GM12872 (cell line): Measurements from ENCODE around the gene NFILZ.

Experiments used
- TF ChIP-seq, protein P1 (sequence below): IDR thresholded peaks from 3 replicates; pipeline ENCODE4 v1.5.1; 2011; ENCODE audit warnings: low read depth, mild to moderate bottlenecking, low read length, moderate library complexity; ENCODE audit not compliant: insufficient read depth

The NFILZ gene

DNA sequence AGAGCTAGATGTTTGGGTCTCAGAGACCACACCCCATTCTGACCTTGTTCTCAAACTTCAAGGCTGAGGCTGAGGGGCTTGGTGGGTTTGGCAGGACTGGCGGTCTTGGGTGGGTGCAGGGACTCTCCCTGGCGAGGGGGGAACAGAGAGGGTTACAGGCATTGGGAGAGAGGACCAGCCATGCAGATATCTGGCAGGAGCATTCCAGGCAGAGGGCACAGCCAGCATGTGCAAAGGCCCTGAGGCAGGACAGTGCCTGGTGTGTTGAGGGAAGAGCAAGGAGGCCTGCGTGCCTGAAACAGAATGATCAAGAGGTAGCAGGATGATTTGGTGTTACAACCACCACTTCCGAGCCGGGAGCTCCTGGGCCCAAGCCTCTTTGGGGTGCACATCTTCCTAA is 27.4 kb downstream of the NFILZ start:
- TF ChIP-seq, protein P1, sequence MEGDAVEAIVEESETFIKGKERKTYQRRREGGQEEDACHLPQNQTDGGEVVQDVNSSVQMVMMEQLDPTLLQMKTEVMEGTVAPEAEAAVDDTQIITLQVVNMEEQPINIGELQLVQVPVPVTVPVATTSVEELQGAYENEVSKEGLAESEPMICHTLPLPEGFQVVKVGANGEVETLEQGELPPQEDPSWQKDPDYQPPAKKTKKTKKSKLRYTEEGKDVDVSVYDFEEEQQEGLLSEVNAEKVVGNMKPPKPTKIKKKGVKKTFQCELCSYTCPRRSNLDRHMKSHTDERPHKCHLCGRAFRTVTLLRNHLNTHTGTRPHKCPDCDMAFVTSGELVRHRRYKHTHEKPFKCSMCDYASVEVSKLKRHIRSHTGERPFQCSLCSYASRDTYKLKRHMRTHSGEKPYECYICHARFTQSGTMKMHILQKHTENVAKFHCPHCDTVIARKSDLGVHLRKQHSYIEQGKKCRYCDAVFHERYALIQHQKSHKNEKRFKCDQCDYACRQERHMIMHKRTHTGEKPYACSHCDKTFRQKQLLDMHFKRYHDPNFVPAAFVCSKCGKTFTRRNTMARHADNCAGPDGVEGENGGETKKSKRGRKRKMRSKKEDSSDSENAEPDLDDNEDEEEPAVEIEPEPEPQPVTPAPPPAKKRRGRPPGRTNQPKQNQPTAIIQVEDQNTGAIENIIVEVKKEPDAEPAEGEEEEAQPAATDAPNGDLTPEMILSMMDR: no peak

DNA sequence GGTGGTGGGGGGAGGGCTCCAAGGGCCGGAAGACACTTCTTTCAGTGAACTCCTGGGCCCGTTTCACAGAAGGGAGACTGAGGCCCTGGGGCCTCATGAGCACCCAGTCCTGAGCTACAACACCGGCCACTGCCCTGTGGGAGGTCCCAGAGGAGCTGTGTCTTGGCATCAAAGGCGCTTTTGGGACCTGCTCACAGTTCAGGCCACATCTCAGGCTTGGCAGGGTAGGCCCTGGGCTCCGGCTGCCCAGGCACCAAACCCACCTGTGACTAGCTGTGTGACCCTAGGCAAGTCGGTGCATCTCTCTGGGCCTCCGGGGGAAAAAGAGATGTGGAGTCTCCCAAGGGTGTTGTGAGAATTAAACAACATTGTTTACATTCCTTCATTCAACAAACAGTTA is 29.5 kb downstream of the NFILZ start:
- TF ChIP-seq, protein P1: no peak

DNA sequence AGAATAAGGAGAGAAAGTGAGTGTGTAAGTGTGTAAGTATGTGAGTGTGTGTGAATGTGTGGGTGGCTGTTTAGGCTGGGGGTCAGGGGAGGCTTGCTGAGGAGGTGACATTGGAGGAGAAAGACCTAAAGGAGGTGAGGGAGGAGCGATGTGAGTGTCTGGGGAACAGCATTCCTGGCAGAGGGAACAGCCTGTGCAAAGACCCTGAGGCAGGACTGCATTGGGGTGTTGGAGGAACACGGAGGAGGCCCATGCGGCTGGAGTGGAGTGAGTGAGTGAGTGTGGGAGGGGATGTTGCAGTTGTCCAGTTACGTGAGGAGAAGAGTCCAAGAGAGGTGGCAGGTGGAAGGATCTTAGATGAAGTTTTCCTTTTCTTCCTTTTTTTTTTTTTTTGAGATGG is 31.8 kb downstream of the NFILZ start:
- TF ChIP-seq, protein P1: no peak

DNA sequence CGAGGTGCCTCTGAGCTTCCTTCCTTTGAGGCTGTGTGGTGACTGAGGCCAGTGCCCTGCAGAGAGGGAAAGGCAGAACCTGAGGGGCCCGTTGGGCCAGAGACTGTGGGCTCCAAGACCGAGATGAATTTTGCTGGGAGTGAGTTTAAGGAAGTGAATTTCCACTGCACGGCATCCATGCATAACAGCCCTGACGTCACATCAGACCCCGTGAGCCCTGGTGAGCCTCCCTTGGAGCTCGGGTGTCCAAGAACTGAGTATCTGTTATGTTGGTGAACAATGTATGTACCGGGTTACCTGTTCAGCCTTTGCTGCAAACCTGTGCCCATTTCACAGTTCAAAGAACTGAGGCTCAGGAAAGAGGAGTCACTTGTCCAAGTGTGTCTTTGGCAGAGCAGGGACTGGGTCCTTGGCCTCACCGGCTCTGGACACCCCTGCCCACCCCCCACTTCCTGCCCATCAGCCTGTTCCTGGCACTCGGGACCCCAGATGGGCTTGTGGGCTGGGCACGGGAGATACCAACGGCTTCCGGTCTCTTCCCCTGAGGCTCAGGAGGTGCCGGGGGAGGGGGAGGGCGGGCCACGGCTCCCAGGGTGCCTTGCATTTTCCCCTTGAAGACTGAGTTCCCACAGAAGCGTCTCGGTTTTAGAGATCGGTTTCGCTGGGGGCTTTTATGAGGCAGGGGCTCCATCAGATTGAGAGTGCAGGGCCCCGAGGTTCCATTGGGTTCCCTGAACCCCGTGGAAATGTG is 33.7 kb downstream of the NFILZ start:
- TF ChIP-seq, protein P1: no peak

DNA sequence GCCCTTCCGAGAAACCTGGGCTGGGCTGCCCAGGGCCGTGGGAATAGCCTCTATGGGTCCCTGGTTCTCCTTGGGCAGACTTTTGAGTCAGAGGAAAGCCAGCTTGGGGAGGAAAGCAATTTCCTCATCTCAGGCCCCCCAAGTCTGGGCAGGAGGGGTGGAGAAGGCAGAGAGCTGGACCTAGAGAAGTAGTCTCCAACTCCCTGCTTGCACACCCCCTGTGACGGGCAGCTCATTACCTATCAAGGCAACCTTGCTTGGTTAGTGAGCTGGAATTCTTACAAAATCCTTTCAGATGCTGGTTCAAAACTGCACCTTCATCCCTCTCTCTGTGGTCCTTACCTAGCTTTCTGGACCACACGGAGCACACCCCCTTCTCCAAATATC is 34.2 kb downstream of the NFILZ start:
- TF ChIP-seq, protein P1: no peak

DNA sequence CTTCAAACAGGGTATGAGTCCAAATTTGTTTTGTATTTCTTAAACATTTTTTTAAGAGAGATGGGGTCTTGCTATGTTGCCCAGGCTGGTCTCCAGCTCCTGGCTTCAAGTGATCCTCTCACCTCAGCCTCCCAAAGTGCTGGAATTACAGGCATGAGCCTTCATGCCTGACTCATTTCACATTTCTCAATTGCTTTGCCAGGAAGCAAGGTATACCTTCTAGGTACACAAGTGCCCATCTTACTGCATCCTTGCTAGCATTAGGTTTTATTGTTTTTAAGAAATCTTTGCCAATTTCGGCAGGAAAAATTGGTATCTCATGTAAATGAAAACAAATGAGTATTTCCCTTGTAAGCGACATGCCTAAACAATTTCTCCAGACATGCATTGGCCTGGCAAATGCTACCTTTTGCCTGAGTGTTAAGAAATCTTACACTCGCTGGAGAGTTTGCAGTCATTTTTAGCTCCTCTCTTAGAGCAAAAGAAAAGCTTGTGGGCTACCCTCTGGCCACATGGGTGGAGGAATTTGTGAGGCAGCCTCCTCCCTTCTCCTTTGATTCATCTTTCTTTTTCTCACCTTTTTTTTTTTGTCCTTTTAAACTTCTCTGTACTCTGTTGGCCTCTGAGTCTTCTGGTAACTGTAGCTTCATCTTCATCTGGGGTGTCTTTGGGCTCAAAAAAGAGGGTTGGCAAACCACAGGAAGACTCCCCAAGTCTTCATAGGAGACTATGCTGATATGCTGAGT is 35.2 kb downstream of the NFILZ start:
- TF ChIP-seq, protein P1: no peak

DNA sequence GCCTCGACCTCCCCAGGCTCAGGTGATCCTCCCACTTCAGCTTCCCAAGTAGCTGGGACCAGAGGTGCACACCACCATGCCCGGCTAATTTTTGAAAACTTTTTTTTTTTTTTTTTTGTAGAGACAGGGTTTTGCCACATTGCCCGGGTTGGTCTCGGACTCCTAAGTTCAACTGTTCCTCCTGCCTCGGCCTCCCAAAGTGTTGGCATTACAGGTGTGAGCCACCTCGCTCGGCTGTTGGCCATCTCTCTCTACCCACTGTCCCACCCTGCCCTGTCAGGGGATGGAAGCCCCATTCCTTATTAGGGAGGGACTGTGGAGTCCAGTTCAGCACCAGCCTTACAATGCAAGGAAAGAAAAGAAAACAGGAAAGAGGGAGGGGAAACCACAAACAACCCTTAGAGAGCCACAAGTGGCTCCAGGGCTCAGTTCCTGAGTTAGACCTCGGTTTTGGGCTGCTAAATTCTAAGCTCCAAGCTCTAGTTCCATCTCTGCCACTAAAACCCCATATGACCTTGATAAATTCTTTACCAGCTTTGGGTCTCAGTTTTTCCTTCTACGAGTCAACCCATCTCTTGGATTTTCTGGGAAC is 36.5 kb downstream of the NFILZ start:
- TF ChIP-seq, protein P1: no peak
